Raji (cell line): ENCODE measurements around the gene SORBS2.

Experiments used
- POLR2A ChIP-seq: IDR thresholded peaks from 2 replicates; pipeline ENCODE4 v1.6.1; 2011; ENCODE audit warnings: low read depth, low read length, control low read depth; ENCODE audit not compliant: insufficient read depth

SORBS2 gene

GRCh38 chr4:185811509-185812364, at the start of gene SORBS2:
Gene SORBS2, minus strand, starts transcription at chr4:185812194. Its CDS starts 121,623 bp downstream, at chr4:185690571.
- TF ChIP-seq POLR2A = peak; percentile 35; the same call in 1 of the 2 replicates

DNA sequence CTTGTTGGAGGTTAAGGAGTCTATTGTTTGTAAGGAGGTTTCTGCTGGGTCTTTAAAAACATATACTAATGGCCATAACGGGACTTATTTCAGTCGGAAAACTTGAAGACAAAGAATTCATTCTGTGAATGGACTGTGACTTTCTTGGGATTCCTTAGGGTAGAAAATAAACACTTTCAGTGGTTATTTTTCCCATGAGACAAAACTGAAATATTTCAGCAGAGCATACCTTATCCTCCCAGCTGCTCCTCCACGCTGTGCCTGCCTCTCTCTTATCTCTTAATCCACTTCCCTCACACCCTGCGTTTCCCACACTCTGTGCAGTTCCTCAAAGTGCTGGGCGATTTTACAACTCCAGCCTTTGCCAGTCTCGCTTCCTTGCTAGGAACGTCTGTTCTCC, 47.1 kb upstream of the SORBS2 start:
- TF ChIP-seq POLR2A = no peak

GRCh38 chr4:185853841-185854240, 41.8 kb upstream of the SORBS2 start:
- no peak for TF ChIP-seq POLR2A

DNA sequence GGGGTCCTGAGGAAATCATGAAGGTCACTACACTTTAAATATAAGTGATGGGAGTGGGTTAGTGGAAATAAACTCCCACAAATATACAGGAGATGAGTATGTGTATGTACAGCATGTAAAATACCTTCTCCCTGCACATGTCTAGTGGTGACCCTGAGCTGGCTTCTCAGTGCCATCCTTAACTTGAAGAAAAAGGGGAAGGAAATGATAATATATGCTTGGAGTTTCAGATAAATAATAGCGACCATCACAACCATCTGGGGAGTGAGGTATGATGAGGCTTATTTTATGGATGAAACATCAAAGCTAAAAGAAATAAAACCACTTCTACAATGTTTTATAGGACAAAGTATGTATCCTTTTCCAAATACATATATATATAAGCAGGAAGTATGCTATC, 41.0 kb upstream of the SORBS2 start:
- TF ChIP-seq POLR2A = no peak

DNA sequence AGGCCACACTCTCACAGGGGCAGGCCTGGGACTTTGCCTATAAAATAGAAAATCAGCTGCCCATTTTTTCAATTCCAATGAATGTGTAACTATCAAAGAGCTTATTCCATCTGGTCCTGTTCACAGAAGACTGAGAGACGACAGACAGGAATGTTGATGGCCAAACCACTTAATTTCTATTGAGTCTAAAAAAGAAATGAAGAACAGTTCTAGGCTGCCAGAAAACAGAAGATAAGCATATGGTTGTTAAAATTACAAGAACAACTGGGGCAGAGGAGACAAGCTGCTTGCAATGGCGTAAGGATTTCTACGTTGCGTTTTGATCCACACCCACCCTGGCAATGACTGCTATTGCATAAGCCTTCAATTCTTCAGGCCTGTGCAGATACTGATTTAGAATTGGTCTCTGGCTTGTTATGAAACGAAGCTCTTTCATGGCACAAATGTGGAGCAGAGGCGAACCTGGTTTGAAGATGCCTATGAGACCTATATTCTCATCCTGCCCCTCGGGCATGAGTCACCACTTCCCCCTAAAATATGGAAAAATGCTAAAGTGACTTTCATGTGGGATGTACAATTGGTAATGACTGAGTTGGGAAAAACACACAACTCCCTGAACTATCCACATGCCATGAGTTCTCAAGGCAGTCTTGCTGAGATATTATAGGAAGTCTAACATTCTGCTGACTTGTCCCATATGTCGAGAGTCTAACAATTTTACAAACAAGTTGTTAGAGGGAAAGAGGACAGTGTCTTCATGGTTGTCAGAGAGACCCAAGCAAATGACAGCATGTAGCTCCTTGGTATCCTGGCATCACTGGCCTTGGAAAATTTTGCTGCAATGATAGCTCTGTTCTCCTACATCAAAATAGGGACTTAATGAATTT, 37.9 kb upstream of the SORBS2 start:
- no peak for TF ChIP-seq POLR2A

DNA sequence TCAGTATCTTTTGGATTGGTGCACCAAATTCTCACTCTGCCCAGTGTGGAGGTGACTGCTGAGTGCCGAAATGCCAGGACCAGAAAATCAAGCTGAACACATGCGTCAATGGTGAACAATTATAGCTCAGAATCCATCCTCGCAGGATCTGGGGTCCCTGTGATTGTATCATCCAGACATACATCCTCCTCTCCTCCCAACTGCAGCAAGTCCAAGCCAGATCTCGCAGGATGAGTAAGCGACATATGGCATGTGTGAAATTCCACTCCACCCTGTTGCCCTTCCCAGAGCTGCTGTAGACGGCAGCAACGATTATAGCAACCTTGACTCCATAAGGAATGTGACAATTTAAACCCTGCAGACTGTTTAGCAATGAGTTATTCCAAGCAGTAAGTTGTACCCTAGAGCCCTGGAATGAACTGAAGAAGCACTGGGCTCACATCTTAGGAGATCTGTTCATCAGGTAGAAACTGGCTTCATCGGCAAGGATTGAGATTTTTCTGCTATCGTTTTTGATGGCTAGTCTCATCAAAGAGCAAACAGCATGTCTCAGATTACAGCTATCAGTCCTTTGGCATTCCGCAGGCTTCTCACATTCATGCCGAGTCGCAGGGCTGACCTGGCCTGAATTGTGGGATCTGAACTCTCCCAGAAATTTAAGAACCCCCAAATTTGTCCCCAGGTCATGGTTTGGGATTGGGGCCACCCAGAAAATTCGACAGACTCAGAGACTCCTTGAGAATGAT, 35.5 kb upstream of the SORBS2 start:
- no peak for TF ChIP-seq POLR2A

- no peak for TF ChIP-seq POLR2A
Measured at GRCh38 chr4:185846505-185847150, 34.6 kb upstream of the SORBS2 start.

GRCh38 chr4:185845966-185846365, 34.0 kb upstream of the SORBS2 start:
- no peak for TF ChIP-seq POLR2A

DNA sequence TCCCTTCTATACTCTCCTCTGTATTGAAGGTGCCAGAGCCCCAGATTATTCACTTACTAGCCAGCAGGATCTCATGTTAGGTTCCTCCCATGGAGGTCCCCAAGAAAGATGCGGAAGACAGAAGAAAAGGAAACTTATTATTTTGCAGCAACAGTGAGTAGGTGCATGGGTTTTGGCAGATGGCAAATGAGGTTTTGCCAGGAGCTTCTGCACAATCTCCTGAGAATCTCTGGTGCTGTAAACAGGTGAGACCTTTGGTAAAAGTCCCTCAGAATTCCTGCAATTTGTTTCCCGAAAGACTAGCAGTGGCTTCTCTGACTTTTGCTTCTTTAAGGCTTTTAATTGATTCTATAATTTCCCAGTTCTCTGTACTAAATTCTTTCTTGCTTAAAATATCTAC, 29.5 kb upstream of the SORBS2 start:
- no peak for TF ChIP-seq POLR2A

GRCh38 chr4:185840953-185841352, 29.0 kb upstream of the SORBS2 start:
- no peak for TF ChIP-seq POLR2A

DNA sequence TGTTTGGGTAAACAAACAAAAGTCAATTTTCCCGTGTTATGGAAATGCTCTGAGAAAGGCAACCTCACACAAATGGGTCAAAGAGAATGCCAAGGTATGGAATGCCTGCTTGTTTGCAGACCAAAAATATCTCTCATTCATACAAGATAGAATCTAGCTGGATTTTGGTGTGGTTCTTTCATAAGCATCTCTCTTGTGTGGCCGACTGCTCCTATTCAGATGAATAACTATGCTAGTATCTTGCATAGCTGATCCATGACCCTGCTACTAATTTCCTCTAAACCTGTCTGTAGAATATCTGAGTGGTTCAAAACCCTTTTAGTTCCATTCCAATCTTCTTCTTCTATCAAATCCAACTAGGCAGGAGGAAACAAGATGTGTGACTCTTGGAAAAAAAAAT, 28.2 kb upstream of the SORBS2 start:
- TF ChIP-seq POLR2A = no peak

DNA sequence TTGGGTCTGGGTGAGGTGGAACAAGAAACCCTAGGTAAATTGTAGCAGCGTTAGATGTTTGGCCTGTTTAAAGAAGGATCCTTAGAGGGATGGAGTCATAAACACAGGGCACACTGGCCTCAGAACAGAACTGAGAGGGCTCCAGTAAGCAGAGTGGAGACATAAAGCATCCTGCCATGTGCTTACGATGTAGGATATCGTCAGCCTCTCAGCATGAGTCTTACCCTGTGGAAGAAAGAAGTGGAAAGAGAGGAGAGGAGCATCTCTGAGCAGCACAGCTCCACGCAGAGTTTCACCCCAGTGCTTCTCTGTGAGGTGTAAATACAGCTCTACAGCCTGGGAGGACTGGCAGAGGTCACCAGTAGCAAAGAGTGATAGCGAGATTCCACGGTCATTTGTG, 27.8 kb upstream of the SORBS2 start:
- no peak for TF ChIP-seq POLR2A

- no peak for TF ChIP-seq POLR2A
Measured at GRCh38 chr4:185839194-185839712, 27.3 kb upstream of the SORBS2 start.

- no peak for TF ChIP-seq POLR2A
Measured at GRCh38 chr4:185838514-185839193, 26.7 kb upstream of the SORBS2 start.
